RCC 7860 (cell line): ENCODE measurements around the gene GLI3.

Source experiments
- DNase-seq: peaks from one replicate; pipeline ENCODE4 v3.0.0-alpha.2; 2015; ENCODE audit warnings: low spot score
- FAIRE-seq: peaks from 2 replicates; lab custom pipeline; 2012; peaks lifted over from hg19 to GRCh38; lab: Jason Lieb, UNC

Gene GLI3

DNA sequence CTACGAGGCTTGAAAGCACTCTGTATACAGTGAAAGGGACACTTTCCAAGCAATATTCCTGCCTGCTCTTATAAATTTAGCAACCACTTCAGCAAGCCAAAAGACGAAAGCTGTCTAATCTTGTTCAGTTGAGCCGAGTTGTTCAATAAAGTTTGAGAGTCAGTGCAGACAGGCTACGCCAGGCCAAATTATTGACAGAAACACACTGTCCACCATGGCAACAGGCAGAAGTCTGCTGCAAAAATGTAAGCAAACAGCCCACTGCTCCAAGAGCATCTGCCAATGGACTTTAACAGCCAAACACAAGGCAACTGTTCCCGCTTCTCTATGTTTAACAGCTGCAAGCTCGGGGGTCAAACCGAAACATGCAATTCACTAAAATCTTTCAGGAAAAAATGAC is 85.7 kb downstream of the GLI3 start:
- FAIRE-seq (no peak), DNase-seq (no peak)

GRCh38 chr7:42145539-42145938 is 91.5 kb downstream of the GLI3 start:
- FAIRE-seq, result no peak
- DNase-seq, result no peak

DNA sequence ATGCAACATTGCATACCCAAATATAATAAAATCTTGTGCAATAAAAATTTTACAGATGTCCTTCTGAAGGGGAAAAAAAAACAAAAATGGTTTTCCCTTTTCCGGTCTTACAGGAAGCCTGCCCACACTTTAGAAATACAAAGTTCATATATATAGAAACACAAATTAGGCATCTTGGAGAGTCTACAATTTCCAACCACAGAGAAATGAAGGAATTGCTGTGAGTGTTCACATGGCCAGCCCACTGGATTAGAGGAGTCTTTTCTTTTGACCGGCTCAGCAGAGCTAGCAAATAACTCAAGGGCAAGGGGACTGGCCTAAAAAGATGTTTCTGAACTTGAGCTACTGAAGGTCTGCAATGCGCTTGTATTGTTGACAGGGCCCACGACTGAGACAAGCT is 92.4 kb downstream of the GLI3 start:
- FAIRE-seq (no peak), DNase-seq (no peak)

DNA sequence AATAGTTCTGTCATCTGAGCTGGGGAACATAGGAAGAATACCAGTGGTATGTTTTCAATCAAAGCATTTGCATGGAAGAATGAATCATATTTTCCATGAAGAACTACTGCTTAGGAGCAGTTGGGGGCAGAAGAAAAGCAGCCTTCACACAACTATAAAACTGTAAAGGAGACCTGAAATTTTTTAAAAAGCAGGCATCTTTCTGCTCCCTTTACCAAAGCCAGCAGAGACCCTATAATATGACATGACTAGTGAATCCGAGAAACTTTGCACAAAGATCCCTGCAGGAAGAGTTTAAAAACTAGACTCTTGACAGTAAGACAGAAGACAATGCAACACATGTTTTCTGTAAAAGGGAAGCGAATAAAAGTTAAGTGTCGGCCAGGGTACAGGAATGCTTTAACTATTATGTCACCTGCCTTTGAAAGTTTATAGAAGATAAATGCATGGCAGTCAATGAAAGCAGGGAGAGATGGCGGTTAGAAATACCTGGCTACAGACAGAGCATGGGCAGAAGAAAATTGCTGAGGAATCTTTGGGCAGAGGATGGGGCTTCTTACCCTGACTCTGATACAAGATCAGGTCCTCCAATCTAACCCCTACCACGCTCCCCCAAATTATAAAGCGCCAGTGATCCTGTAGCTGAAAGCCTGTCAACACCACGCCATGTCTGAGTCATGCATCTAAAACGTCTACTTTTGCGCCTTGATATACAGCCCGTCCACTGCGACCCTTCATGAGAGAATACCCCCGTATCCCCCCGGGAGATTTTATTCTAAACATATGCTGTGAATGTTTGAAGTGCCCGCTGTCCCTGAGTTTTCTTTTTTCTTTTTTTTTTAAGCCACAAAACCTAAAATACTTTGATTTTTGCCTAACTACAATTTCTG is 93.1 kb downstream of the GLI3 start:
- no peak for DNase-seq
- FAIRE-seq, result no peak

DNA sequence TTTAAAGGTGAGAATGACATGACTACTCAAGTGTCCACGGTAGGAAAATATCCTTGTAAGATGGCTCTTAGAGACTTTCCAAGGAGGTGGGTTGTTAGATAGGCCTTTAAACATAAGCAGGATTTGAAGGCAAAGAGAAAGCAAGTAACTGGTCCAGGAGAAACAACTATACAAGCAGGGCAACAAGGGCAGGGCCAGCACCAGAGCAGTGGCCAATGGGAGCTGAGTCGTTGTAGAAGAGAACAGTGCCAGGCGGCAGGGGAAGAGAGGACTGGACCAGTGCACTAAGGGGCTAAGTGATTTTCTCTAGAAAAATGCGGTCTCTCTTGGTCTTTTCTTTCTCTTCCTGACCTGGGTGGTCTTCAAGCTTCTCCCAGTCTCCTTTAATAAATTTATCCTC is 94.9 kb downstream of the GLI3 start:
- DNase-seq (no peak), FAIRE-seq (no peak)

GRCh38 chr7:42139751-42140150 is 97.3 kb downstream of the GLI3 start:
- FAIRE-seq (no peak), DNase-seq (no peak)

DNA sequence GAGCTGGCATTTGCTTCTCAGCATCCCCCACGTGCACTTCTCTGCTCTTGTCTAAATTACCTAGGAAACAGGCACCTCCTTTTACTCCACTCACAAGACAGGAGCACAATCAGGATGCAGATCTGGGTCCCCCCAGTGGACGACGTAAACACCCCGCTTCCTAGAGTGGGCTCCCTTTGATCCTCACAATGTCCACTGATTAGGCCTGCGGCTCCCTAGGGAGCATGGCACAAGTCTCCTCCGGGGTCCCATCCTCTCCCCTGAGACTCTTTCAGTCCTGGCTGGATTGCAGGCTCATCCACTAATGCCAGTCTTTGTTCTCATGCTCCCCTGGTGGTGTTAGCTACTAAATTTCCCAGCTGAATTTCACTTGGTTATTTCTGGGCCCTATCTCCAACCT is 98.3 kb downstream of the GLI3 start:
- FAIRE-seq, result no peak
- DNase-seq, result no peak

DNA sequence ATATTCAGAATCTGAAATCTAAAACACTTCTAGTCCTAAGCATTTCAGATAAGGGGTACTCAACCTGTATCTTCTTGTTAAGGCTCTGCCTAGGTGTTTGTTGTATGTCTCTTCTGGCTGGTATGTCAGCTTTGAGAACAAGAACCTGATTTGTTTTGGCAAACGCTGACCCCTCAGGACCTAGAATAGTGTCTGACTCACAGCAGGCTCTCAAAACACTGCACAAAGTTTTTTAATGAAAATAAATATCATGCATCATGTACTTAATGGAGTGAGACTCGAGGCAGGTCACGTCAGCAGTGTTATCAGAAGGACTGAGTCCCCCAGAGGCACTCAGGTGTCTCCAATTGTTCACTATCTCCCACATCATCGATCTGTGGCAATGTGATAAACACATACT is 99.1 kb downstream of the GLI3 start:
- FAIRE-seq (no peak), DNase-seq (no peak)

DNA sequence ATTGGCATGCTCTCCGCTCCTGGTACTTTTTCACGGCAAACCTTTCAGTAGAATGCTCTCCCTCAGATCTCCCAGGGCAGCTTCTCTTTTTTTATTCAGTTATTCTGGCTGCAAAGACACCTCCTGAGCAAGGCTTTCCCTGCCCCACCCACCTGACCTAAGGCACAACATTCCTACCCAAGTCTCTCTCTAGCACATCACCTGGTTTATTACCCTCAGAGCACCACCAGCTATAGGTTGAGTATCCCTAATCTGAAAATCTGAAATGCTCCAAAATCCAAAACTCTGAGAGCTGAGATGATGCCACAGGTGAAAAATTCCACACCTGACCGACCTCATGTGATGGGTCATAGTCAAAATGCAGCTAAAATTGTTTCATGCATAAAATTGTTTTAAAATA is 99.6 kb downstream of the GLI3 start:
- FAIRE-seq (no peak), DNase-seq (no peak)

- DNase-seq, result no peak
- no peak for FAIRE-seq
Measured at GRCh38 chr7:42135728-42136127, 101.3 kb downstream of the GLI3 start.

GRCh38 chr7:42134276-42134876 is 102.6 kb downstream of the GLI3 start:
- no peak for DNase-seq
- no peak for FAIRE-seq

DNA sequence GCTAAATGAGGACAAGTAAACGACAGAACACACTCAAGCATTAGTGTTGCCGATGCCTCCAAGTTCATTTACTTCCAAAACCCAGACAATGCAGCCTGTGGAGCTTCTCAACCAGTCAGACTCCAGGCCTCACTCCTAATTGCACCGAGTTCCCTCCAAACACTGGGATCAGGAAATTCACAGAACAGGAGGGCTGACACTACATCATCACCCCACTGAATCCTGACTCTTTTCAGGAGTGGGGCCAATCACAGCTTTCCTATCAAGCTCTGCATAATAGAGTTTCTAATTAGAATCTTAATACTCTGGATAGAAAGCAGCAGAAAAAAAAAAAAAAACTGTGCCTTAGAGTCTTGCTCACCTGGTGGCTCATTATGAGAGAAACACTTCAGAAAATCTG is 103.7 kb downstream of the GLI3 start:
- no peak for DNase-seq
- FAIRE-seq, result no peak

GRCh38 chr7:42128703-42129102 is 108.3 kb downstream of the GLI3 start:
- DNase-seq (no peak), FAIRE-seq (no peak)

GRCh38 chr7:42127232-42127622 is 109.8 kb downstream of the GLI3 start:
- FAIRE-seq (no peak), DNase-seq (no peak)

DNA sequence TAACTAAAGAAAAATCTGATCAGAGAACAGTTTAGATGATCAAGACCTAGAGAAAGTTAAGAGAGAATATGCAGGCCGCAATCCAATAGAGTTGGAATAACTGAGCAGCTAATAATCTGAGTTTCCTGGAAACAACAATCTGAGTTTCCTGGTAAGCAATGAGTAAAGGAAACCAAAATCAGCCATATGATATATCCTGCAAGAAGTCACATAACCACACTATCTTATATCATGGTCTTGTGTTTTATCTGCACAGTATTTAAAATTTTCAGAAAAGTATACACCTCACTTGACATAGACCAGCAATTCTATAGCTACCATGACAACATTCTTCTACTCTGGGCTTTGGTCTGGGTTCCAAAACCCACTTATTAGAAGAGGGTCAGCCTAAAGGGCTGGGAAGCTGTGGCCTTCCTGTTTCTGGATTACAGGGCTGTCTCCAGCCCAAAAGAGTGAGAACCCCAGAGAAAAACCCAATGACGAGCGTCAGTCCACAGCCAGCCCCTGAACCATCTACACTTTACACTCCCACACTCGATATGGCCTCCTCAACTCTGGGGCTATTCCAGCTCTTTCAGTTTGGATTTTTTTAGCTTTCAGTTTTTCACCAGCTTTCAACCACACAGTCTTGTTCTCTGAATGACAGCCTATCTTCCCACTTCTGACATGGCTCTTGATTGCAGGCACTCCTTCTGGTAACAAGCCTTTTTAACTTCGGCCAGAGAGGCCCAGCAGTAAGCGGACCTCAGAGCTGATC is 110.4 kb downstream of the GLI3 start:
- DNase-seq (no peak), FAIRE-seq (no peak)

DNA sequence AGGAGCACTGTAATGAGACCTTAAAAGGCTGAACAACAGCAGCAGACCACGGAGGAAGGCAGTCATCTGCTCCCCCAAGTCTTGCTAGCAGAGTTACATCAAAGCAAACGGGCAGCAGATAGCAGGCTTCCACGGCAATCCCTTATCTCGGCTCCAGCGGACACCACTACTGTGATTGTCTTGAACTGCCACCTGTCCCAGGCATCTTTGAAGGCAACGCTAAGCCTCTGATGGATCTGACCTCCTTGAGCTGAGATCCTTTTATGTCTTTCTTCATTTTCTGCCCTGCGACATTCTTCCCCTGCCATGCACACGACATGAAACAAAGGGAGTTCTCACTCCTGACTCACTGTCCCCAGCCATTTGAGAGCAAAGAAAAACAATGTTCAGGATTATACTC is 111.7 kb downstream of the GLI3 start:
- DNase-seq, result no peak
- FAIRE-seq, result no peak

DNA sequence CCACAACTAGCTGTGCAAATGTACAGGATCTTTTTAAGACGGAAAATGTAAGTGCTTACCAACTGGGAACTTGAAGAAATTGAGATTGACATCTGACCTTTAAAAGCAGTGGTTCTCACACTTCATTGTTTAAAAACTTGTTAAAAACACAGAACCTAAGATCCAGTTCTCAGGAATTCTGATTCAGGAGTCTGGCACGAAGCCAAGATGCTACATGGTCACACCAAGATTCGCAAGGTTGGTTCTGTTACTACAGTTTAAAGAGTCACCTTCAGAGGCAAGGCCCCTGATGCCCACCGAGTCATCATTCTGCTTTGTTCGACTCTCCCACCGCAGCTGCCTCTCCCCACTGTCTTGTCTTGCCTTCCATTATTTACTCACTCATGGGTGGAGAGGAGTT is 113.3 kb downstream of the GLI3 start:
- DNase-seq (no peak), FAIRE-seq (no peak)

DNA sequence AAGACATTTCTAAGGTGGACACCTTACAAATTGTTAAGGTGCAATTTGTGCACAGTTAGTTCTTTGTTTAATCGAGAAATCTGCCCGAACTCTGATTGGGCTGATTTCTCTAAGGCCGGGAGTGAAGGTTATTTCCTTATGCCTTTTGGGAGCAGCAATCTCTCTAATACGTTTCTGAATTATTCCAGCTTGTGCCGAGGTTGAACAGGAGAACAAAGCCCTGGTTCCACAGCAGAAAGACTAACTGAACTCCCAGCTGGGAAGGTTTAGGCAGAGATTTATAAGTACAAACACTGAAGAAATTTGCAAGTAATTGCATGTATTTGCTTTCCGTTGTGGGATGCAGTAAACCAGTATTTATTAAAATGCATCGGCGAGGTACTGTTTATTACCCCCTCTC is 116.8 kb downstream of the GLI3 start:
- FAIRE-seq (no peak), DNase-seq (no peak)

DNA sequence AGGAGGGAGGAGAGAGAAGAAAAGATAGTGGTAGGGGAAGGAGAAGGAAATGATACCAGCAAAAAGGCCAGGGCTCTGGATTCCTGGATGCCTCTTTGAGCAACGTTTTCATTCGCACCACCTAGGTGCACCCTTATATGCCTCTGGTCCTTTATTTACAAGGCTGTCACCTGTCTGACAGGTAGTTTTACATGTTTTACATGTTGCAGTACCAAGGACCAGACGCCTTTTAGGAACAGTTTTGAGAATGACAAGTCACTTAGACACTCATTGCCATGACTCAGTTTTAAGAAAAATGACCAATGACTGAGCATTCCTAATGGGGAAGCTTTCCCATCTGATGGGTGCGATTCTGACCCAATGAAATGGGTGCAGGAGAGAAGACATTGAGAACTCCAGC is 119.8 kb downstream of the GLI3 start:
- FAIRE-seq (no peak), DNase-seq (no peak)

DNA sequence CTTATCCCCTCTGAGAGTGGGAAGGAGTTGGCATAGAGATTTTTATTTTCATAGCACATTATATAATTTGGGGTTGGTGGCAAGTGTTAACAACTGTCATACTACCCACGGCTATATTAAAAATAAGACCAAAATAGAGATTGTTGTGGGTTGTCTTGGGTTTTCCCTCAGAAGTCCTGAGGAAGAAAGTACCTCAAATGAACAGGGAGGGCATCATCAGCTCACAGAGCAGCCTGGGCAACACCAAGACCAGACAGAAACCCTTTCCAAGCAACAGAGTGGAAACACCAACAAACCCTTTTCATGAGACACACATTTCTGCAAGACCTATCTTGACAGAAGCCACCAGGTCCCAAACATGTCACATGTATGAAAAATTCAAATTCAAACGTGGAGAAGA is 121.2 kb downstream of the GLI3 start:
- FAIRE-seq, result no peak
- no peak for DNase-seq

GRCh38 chr7:42110333-42110732 is 126.7 kb downstream of the GLI3 start:
- no peak for FAIRE-seq
- no peak for DNase-seq
